Brain pericyte (primary cell): ENCODE measurements around the gene MAN1A1.

ENCODE experiments used
- DNase-seq: peaks from one replicate; pipeline ENCODE4 v3.0.0-alpha.2; 2012; ENCODE audit warnings: low read depth, low spot score

Gene MAN1A1

DNA sequence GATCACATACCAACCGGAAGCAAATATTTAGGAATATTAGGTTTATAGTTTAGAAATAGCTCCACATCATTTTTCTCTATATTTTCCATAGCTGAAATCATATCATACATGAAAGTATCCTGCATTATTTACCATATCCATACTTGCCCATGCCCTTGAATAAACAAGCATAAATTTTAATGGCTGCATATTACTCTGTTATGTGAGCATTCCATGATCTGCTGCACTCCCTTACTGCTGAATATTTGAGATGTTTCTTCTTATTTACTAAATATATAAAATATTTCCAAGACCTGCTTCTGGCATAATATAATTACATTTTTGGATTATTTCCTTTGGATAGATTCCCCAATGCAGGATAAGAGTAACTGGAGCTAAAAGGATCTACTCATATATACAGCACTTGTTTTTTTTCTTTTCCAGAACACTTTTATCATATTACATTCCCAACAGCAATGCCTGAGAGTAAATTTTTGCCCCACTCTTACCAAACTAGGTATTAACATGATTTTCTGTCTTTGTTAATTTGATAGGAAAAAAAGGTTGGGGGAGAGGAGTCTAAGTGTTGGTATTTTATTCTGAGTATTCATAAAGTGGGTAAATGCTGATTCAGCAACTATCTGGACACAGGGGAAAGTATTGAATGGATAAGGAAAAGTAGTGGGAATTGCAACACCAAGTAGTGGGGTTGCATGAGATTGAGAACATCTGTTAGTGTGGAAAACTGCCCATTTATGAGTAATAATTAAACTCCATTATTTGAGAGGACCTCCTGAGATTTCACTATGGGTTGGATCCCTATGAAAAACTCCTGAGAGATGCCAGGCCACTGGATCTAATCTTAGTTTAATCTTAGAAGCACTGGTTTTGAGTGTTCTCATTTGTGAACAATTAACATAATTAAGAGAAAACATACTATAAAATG lies 76.0 kb downstream of the MAN1A1 start:
- no peak for DNase-seq

GRCh38 chr6:119270545-119270944 lies 79.0 kb downstream of the MAN1A1 start:
- no peak for DNase-seq

GRCh38 chr6:119269266-119270103 lies 80.1 kb downstream of the MAN1A1 start:
- DNase-seq = no peak

DNA sequence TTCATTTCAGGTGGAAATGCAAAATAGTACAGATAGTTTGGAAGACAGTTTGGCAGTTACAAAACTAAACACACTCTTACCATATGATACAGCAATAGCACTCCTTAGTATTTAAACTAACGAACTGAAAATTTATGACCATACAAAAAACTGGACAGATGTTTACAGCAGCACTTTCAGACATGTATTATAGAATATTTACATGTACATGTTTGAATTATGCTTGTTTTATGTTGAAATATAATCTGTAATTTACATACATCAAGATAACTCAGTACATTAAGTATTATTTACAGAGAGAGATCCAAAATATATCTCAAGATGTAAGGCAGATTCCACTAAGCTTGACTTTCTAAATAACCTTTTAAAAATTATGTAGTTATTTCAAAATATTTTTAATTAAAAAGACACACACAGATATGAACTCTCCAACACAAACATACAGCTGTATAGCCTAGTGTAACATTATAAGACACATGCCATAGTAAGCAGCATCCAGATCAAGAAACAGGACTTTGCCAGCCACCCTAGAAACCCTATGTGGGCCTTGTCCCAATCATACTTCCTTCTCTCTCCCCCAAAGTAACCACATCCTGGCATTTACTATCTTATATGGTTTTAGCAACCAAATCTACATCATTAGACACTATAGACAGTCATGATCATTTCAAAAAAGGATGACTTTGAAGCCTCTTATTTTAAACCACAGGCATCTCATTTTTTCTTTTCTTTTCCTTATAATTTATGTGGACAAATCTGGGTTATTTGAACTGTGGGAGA lies 82.2 kb downstream of the MAN1A1 start:
- no peak for DNase-seq

GRCh38 chr6:119264854-119265397 lies 84.6 kb downstream of the MAN1A1 start:
- DNase-seq = no peak

DNA sequence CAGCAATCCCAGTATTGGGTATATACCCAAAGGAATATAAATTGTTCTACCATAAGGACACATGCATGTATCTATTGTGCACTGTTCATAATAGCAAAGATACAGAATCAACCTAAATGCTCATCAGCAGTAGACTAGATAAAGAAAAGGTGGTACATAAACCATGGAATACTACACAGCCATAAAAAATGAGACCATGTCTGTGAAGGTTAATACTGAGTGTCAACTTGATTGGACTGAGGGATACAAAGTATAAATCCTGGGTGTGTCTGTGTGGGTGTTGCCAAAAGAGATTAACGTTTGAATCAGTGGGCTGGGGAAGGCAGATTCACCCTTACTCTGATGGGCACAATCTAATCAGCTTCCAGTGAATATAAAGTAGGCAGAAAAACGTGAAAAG lies 86.9 kb downstream of the MAN1A1 start:
- no peak for DNase-seq

- no peak for DNase-seq
These were observed 87.6 kb downstream of the MAN1A1 start for GRCh38 chr6:119261944-119262284.

DNA sequence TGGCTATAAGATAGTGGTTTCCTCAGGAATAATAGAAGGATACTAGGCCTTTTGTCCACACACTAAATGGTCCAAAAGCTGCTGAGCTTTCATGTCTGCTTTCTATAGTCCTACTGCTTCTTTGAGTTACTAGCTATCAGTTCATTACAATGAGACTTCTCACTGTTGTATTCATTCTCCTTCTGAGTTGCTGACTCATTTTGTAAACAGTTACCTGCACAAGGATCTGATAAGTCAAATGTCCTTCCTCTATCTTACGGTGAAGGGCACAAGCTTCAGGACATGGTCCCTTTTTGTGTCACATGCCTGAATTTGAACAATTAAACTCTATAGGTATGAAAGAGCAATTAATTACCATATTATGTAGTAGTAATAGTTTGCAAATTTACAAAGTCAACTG lies 90.5 kb downstream of the MAN1A1 start:
- DNase-seq = no peak

DNA sequence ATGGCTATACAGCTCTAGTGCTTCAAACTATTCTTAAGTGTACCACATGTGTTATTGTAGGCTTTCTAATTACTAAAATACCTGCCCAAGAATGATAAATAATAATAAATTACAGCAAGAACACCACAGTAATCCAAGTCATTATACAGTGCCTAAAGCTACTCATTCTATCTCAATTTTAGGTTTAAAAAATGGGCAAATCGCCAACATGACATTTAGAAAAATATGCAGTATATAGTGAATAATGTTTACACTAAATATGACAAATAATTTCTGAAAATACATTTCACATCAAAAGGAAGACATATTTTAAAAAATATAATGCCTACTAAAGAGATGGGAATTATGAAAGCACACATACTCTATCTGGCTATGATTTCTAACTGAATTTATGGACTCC lies 91.8 kb downstream of the MAN1A1 start:
- DNase-seq = no peak

- no peak for DNase-seq
These were observed 92.5 kb downstream of the MAN1A1 start for GRCh38 chr6:119256978-119257462.

GRCh38 chr6:119256392-119256791 lies 93.2 kb downstream of the MAN1A1 start:
- DNase-seq = no peak

GRCh38 chr6:119255492-119255891 lies 94.1 kb downstream of the MAN1A1 start:
- DNase-seq = no peak

GRCh38 chr6:119250036-119250435 lies 99.5 kb downstream of the MAN1A1 start:
- no peak for DNase-seq

DNA sequence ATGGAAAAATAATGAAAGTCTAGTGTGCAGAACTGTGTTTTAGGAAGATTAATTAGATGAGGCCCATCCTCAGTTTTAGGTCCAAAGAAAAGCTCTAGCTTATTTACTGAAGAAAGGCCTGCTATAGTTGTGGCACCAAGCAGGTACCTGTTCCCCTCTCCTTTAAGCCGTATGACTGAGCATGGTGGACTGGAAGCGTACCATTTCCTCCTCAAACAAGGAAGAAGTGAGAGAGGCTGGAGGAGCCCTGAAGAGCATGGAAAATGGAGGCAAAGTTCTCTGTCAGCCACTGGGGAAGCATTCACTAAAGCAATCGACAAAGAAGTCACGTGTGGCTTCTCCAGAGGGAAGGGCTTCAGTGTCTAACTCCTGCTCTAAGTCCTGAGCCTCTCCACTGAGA lies 100.2 kb downstream of the MAN1A1 start:
- no peak for DNase-seq

DNA sequence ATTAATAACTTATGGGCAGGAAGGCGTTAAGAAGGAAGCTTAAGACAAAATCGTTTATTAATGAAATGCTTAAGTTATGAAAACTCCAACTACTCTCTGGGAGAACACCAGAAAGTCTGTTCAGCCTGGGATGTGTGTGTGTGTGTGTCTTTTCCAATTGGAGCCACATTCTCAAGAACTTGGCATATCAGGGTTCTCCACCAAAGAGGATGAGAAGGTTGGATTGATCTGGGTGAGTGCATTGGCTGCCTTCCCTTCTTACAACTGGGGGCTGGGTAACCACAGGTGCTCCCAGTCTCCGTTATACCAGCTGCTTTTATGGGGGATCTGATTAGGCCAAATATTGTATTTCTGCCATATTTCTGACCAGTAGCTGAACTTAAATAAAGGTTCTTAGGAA lies 102.1 kb downstream of the MAN1A1 start:
- no peak for DNase-seq

- no peak for DNase-seq
These were observed 105.9 kb downstream of the MAN1A1 start for GRCh38 chr6:119243657-119244056.

GRCh38 chr6:119243037-119243436 lies 106.5 kb downstream of the MAN1A1 start:
- no peak for DNase-seq

DNA sequence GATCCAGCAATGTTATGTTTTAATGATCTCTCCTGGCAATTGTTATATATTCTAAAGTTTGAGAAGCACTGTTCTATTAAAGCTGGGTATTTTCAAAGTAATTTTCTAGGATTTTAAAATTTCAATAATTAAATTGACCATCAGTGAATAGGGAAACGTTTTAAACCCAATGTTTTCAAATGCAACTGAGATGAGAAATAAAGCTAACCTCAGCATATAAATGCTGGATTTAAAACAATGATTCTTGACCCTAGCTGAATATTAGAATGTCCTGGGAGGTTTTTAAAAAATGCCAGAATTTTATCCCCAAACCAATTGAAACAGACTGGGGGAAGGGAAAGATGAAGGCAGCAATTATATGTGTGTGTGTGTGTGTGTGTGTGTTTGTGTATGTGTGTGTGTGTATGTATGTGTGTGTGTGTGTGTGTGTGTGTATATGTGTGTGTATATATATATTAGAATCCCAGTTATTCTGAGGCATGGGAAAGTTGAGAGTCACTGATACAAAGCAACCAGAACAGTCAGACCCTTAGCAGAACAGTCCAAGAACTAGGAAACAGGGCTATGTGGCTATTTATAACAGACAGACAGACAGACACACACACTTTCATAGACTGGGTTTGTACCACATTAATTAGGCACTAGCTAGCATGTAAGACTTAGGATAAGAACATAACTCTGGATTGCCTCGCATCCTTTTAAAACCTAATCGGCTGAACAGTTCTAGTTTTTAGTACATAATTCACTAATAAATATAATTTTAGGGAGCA lies 107.8 kb downstream of the MAN1A1 start:
- no peak for DNase-seq

DNA sequence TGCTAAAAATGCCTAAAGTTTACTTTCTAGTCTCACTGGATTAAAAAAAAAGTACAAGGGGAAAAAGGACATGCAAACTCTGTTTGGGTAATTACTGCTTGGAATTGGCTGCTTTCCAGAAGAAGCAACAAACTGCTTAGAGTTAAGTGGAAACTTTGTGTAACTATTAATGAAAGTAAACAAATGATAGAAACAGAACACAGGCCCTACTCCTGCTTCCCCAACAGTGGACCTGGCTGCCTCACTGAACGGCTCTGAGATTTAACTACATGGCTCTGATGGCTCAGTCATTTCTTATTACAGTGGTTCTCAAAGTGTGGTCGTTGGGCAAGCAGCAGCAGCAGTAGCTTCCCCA lies 108.5 kb downstream of the MAN1A1 start:
- DNase-seq = no peak

DNA sequence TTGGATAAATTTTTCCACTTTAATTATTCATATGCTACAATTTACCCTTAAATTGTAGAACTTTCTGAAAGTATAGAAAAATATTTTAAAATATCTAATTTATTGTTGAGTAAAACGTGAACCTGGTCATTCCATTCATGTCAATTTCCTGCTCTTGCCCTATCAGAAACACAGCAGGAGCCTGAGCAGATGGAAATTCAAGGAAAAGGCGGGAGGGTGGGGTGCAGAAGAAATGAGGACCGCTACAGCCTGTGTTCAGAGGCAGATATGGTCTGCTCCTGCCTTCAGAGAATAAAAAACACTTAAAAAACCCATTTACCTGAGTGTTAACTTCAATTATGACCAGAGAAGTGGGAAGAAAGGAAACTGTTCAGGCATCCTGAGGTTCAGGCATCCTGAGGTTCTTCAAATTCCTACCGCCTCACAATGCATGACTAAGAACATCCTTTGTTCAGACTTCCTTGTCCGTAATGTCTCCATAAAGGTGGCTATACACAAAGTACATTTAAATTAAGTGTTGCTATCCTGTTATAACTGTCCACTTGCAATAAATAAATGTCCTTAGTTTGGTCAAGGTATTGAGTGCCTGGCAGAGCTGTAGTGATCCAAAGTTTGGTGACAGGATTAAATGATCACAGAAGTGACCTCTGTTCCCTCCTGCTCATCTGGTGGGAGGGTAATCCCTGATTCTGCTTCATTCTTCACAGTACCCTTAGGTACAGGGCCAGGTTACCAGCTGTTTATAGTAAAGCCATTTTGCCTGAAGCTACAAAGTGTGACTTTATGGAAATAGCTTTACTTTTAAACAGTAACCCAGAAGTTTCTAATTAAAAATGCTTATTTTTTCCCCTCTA lies 109.1 kb downstream of the MAN1A1 start:
- DNase-seq = no peak
